ENCODE measurements around the gene UBR4.

Gene UBR4

DNA sequence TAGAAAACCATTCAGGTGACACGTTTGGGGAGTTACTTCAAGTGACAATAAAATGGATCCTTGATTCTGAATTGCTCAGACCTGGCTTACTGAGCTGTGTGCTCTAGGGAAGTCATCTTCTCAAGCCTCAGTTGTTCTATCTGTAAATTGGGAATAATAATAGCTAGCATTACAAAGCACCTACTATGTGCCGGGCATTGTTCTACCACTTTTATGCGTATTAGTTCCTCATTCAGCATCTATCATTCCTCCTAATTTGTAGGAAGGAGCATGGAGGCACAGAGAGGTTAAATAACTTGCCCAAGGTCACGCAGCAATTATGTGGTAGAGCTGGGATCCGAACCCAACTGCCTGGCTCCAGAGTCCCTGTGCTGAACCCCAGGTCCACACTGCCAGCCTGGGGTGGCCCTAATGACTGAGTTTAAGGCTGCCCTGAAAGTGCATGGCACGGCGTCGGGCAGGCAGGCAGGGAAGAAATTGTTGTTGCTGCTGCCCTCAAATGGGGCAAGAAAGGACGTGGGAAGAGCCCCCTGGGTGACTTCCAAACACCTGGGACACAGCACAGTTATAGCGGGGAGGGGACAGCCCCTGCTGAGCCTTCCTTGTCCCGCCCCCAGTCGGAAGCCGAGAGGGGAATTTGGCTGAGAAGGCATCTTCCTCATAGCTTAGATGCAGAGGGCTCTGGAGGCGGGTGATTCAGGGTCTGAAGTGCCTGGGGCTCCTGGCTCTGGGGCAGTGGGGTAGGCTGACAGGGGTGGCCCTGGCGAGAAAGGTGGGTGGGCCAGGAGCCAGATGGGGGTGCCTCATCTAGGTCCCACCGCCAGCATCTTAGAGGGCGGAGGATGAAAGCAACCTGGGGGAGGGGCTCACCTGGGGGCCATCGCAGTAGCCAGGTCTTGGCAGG, 167.1 kb downstream of the UBR4 start:
- no peak overlapping the region for H3K27ac Mint-ChIP-seq
- no peaks in the 10 kb centered on the region for H3K9me3 Mint-ChIP-seq
- DNase-seq (ENCODE audit: low spot score): no peak
- H3K36me3 Mint-ChIP-seq (ENCODE audit: low read depth): no peaks in the 10 kb centered on the region
- peaks cover 1% of the 10 kb centered on the region for H3K4me1 Mint-ChIP-seq (ENCODE audit: low read depth)
- no peak overlapping the region for H3K4me3 Mint-ChIP-seq
- H3K27me3 Mint-ChIP-seq (ENCODE audit: low read depth): peaks cover 16% of the 10 kb centered on the region

DNA sequence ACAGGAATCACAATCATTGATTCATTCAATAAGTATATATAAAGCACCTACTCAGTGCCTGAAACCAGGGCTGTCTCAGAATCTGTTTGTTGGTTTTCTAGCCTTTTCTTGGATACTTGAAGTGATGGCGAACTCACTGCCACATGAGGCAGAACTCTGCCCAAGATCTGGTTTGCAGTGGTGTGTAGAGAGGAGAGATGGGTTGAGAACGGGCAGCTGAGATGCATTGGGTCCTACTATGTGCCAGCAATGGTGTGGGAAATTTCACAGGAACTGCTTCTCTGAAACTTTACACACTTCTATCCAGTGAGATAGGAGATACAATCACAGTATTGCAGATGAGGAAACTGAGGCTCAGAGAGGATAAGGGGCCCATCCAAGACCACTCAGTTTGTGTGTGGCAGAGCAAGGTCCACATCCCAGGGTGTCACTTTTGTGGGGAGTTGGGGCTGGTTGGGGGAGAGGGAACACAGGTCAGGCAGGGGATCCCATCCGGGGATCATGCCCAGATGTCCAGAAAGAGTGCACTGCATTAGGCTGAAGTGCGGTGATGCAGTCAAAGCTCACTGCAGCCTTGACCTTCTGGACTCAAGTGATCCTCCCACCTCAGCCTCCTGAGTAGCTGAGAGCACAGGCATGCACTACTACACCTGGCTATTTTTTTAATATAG, 169.9 kb downstream of the UBR4 start:
- H3K9me3 Mint-ChIP-seq: no peaks in the 10 kb centered on the region
- no peaks in the 10 kb centered on the region for H3K4me1 Mint-ChIP-seq (ENCODE audit: low read depth)
- H3K4me3 Mint-ChIP-seq: no peak overlapping the region
- H3K36me3 Mint-ChIP-seq (ENCODE audit: low read depth): no peaks in the 10 kb centered on the region
- H3K27ac Mint-ChIP-seq: no peak overlapping the region
- peaks cover 16% of the 10 kb centered on the region for H3K27me3 Mint-ChIP-seq (ENCODE audit: low read depth)
- no peak for DNase-seq (ENCODE audit: low spot score)

DNA sequence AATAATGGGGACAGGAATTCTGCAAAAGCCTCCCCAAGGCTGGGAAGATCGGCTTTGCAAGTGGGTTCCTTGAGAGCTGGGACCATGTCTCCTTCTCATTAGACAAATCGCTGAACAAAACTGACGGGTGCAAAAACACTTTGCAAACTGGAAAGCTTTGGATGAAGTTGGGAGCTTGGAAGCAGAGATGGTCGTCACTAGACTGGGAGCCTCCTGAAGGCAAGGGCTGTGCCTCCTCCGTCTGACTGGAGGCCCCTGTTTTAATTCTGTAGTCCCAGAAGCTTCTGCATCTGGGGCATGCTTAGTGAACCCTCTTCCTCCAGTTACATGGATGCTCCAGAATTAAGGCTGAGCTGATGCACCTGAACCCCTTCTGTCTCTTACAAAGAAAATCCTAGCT, 171.3 kb downstream of the UBR4 start:
- Mint-ChIP-seq H3K36me3 (ENCODE audit: low read depth) (no peaks in the 10 kb centered on the region), H3K4me3 (no peak overlapping the region), H3K27ac (no peak overlapping the region)

GRCh38 chr1:19038096-19038495, 172.0 kb downstream of the UBR4 start:
- no peaks in the 10 kb centered on the region for H3K9me3 Mint-ChIP-seq
- DNase-seq (ENCODE audit: low spot score): no peak
- H3K4me1 Mint-ChIP-seq (ENCODE audit: low read depth): no peaks in the 10 kb centered on the region
- H3K27ac Mint-ChIP-seq: no peak overlapping the region
- H3K36me3 Mint-ChIP-seq (ENCODE audit: low read depth): no peaks in the 10 kb centered on the region
- H3K27me3 Mint-ChIP-seq (ENCODE audit: low read depth): peaks cover 16% of the 10 kb centered on the region
- H3K4me3 Mint-ChIP-seq: no peak overlapping the region

More for the DNA sequence above, 171.3 kb downstream of the UBR4 start:
- Mint-ChIP-seq H3K27me3 (ENCODE audit: low read depth) (peaks cover 16% of the 10 kb centered on the region), H3K4me1 (ENCODE audit: low read depth) (no peaks in the 10 kb centered on the region), H3K9me3 (no peaks in the 10 kb centered on the region)
- DNase-seq (ENCODE audit: low spot score): no peak

GRCh38 chr1:19037659-19038058, 172.4 kb downstream of the UBR4 start:
- H3K27ac Mint-ChIP-seq: no peak overlapping the region
- H3K4me1 Mint-ChIP-seq (ENCODE audit: low read depth): no peaks in the 10 kb centered on the region
- no peak overlapping the region for H3K4me3 Mint-ChIP-seq
- no peaks in the 10 kb centered on the region for H3K9me3 Mint-ChIP-seq
- H3K27me3 Mint-ChIP-seq (ENCODE audit: low read depth): peaks cover 16% of the 10 kb centered on the region
- no peak for DNase-seq (ENCODE audit: low spot score)
- H3K36me3 Mint-ChIP-seq (ENCODE audit: low read depth): no peaks in the 10 kb centered on the region

GRCh38 chr1:19036813-19037605, 173.1 kb downstream of the UBR4 start:
- Mint-ChIP-seq H3K36me3 (ENCODE audit: low read depth) (no peaks in the 10 kb centered on the region), H3K4me1 (ENCODE audit: low read depth) (no peaks in the 10 kb centered on the region), H3K27me3 (ENCODE audit: low read depth) (peaks cover 16% of the 10 kb centered on the region), H3K27ac (no peak overlapping the region), H3K9me3 (no peaks in the 10 kb centered on the region), H3K4me3 (no peak overlapping the region)
- DNase-seq (ENCODE audit: low spot score): no peak

DNA sequence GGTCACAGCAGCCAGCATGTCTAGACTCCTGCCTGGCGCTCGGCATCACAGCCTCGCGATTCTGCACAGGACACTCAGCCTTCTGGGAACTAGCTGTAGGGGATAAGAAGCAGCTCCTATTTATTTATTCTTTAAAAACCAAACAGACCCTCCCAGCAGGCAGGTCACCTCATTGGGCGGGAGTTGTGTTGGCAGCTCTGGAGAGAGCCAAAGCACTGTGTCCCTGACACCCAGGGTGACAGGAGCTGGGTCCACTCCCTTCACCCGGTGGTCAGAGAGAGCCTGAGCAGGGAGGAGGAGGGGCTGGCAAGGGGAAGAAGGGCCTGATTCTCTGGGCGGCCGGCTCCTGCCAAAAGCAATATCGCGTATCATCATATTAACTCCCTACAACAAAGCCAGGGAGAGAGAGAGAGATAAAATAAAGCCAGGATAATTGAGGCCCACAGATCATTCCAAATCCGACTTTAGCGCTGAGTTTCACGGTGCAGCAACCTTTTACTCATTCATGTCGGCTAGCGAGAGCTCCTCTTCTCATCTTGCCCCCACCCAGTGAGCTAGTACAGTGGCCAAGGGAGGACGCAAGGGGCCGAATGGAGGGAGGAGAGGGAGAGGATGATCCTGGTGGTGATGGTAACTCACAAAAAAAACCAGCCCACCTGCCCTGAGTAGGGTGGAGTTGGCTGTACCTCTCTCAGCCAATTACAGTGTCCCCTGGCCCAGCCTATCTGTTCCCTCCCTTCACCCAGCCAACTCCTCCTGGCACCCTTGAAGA, 173.8 kb downstream of the UBR4 start:
- Mint-ChIP-seq H3K4me1 (ENCODE audit: low read depth) (no peaks in the 10 kb centered on the region), H3K4me3 (no peak overlapping the region), H3K9me3 (no peaks in the 10 kb centered on the region), H3K36me3 (ENCODE audit: low read depth) (no peaks in the 10 kb centered on the region), H3K27ac (no peak overlapping the region), H3K27me3 (ENCODE audit: low read depth) (peaks cover 16% of the 10 kb centered on the region)
- DNase-seq (ENCODE audit: low spot score): no peak

DNA sequence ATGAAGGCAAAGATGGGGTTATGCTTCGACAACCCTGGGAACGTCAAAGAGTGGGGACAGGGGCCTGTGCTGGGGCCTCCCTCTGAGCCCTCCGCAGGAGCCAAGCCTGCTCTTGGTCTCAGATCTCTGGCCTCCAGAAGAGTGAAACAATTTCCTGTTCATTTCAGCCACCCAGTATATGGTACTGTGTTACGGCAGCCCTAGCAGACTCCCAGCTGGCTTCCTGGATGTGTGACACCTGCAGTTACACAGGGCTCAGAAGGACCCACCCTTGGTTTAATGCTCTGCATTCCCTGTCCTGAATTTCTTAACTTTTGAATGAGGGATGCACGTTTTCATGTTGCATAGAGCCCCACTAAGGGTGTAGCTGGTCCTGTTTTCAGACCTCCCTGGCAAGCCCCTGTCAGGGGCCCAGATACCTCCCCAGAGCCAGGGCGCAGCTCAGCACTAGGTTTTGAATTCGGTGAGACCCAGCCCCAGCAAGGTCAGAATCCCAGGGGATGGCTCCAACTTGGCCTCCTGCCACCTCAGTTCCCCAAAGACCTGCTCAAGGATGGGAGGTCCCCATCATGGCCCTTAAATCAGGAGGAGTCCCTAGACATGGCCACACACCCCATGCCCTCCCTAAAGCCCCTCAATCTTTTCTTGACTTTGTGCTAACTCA, 174.6 kb downstream of the UBR4 start:
- no peak overlapping the region for H3K4me3 Mint-ChIP-seq
- no peaks in the 10 kb centered on the region for H3K4me1 Mint-ChIP-seq (ENCODE audit: low read depth)
- H3K9me3 Mint-ChIP-seq: no peaks in the 10 kb centered on the region

DNA sequence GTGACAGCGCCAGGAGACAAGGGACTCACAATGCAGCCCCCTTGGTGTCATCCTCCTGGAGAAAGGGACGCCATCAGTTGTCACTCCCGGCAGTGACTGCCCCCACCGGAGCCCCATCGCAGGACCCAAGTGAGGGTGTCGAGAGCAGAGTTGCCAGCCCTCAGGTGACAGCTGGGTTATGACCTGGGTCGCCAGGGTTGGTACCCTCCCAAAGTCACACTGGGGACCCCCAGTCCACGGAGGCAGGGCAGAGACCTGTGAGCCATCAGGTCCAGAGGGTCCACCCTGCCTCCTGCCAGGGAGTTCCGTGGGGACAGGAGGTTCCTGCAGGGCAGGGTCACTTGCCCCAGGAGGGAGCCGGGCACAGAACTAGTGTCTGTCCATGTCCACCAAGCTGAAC, 175.3 kb downstream of the UBR4 start:
- Mint-ChIP-seq H3K9me3 (no peaks in the 10 kb centered on the region), H3K4me3 (no peak overlapping the region), H3K4me1 (ENCODE audit: low read depth) (no peaks in the 10 kb centered on the region), H3K27ac (no peak overlapping the region), H3K36me3 (ENCODE audit: low read depth) (no peaks in the 10 kb centered on the region), H3K27me3 (ENCODE audit: low read depth) (peaks cover 6% of the 10 kb centered on the region)
- no peak for DNase-seq (ENCODE audit: low spot score)

More for the DNA sequence above, 174.6 kb downstream of the UBR4 start:
- no peaks in the 10 kb centered on the region for H3K36me3 Mint-ChIP-seq (ENCODE audit: low read depth)
- no peak for DNase-seq (ENCODE audit: low spot score)
- H3K27ac Mint-ChIP-seq: no peak overlapping the region
- H3K27me3 Mint-ChIP-seq (ENCODE audit: low read depth): peaks cover 10% of the 10 kb centered on the region

- Mint-ChIP-seq H3K36me3 (ENCODE audit: low read depth) (no peaks in the 10 kb centered on the region), H3K9me3 (no peaks in the 10 kb centered on the region), H3K4me3 (no peak overlapping the region), H3K27me3 (ENCODE audit: low read depth) (peaks cover 2% of the 10 kb centered on the region), H3K27ac (no peak overlapping the region), H3K4me1 (ENCODE audit: low read depth) (no peaks in the 10 kb centered on the region)
- no peak for DNase-seq (ENCODE audit: low spot score)
Observed at GRCh38 chr1:19033926-19034680, 176.0 kb downstream of the UBR4 start.

DNA sequence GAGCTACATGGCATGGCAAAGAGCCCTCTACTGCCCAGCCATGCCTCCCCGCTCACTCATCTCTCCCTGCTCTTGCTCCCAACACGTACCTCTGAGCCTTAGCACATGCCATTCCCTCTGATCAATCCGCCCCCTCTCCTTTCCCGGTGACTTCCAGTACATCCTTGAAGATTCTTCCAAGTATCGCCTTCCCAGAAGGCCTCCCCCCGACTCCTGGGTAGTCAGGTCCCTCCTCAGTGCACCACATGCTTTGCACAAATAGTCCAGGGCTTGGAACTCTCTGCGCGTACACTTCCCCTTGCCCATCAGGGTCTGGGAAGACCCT, 176.6 kb downstream of the UBR4 start:
- no peak overlapping the region for H3K27ac Mint-ChIP-seq
- H3K9me3 Mint-ChIP-seq: no peaks in the 10 kb centered on the region
- H3K36me3 Mint-ChIP-seq (ENCODE audit: low read depth): no peaks in the 10 kb centered on the region
- H3K4me3 Mint-ChIP-seq: no peak overlapping the region
- H3K4me1 Mint-ChIP-seq (ENCODE audit: low read depth): no peaks in the 10 kb centered on the region
- DNase-seq (ENCODE audit: low spot score): no peak
- no peaks in the 10 kb centered on the region for H3K27me3 Mint-ChIP-seq (ENCODE audit: low read depth)

DNA sequence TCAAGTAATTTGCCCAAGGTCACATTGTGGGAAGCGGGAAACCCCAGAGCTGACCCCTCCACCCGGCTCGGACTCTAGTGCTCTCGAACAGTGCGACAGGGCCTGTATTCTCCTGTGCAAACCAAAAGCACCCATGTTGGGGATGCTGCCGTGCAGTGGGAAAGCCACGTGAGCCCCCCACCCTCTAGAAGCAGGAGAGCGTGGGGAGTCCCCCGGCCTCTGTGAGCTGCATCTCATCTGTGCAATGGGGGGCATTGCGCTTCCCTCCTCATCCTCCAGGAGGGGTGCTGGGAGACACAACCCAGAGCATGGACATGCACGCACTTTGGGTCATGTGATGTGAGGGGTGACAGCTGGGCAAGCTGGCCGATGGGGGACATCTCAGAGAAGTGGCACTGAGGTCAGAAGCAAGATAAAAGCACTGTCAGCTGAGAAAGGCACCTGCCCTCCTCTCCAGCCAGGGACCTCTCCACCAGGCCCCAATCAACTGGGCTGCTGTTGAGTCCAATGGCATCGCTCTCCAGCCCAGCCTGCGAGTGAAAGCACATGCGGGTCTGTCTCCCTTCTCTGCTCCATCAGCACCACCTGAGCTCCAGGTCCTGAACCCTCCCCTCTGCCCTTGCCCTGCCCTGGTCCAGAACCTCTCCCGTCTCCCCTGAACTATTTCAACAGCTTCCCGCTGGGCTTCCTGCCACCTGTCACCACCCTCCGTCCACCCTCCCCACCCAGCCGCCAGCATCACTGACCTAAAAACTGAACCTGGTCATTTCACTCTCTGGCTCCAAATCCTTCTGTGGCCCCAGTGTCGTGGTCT, 177.2 kb downstream of the UBR4 start:
- Mint-ChIP-seq H3K4me1 (ENCODE audit: low read depth) (peaks cover under 1% of the 10 kb centered on the region), H3K36me3 (ENCODE audit: low read depth) (no peaks in the 10 kb centered on the region), H3K27me3 (ENCODE audit: low read depth) (no peaks in the 10 kb centered on the region), H3K4me3 (no peak overlapping the region), H3K27ac (no peak overlapping the region), H3K9me3 (no peaks in the 10 kb centered on the region)
- no peak for DNase-seq (ENCODE audit: low spot score)

Measured in T-helper 2 cell treated with Interferon-gamma antibody and Interleukin-4, amounts not matched to agents 5 μg/mL and 100 μg/mL, for 36 hours (primary cell).